IMR-90 (cell line): Measurements from ENCODE around the gene CACNA2D4. TPM values are rescaled to one million over a fixed set of nuclear protein-coding genes. Genes with fewer than 3 reads are reported as not detected.

Source experiments
- ATAC-seq: fragments of 200-7000 bp; cut with Tn5 transposase; 2 replicates; pipeline ENCODE4 v1.9.1; 2020; ENCODE audit warnings: low read depth, mild to moderate bottlenecking, moderate library complexity
- BruUV-seq: library from RNA; stranded (reverse); fragments of 400-500 nt; replicated peaks from 2 replicates; lab custom pipeline; 2021; lab: Mats Ljungman, UMichigan
- CTCF ChIA-PET: fragments of 300-600 bp; formaldehyde crosslinking; extraction: SDS; loops from one replicate; lab custom pipeline; 2021; ENCODE audit warnings: antibody characterized with exemption; lab: Yijun Ruan, JAX
- POLR2A ChIA-PET: fragments of 300-600 bp; sonication (Branson Sonifier 250); formaldehyde crosslinking; loops from one replicate; lab custom pipeline; 2022; ENCODE audit warnings: antibody characterized with exemption; ENCODE audit not compliant: unreplicated experiment; lab: Charles Lee
- DNase-seq: peaks from one replicate; pipeline ENCODE4 v3.0.0; 2013
- H2AFZ ChIP-seq: replicated peaks from 2 replicates; pipeline ENCODE3; 2013; ENCODE audit warnings: low read length, mild to moderate bottlenecking; ENCODE audit not compliant: poor library complexity
- H2AK5ac ChIP-seq: 2 replicates; pipeline ENCODE4 v1.6.1; 2013; ENCODE audit warnings: low read depth, low read length, inconsistent platforms
- H2AK9ac ChIP-seq: replicated peaks from 2 replicates; pipeline ENCODE3; 2013; ENCODE audit warnings: mild to moderate bottlenecking, low read depth, low read length, moderate library complexity; ENCODE audit not compliant: poor library complexity
- H2BK120ac ChIP-seq: 2 replicates; pipeline ENCODE4 v1.6.1; 2013; ENCODE audit warnings: low read depth, low read length, inconsistent platforms
- H2BK15ac ChIP-seq: 3 replicates; pipeline ENCODE4 v1.6.1; 2013; ENCODE audit warnings: low read depth, low read length, inconsistent platforms
- H2BK20ac ChIP-seq: 2 replicates; pipeline ENCODE4 v1.6.1; 2013; ENCODE audit warnings: low read depth, mild to moderate bottlenecking, inconsistent platforms, low read length, moderate library complexity
- H2BK5ac ChIP-seq: 2 replicates; pipeline ENCODE4 v1.6.1; 2013; ENCODE audit warnings: mild to moderate bottlenecking, low read depth, low read length, inconsistent platforms; ENCODE audit not compliant: poor library complexity, severe bottlenecking
- H3K14ac ChIP-seq: replicated peaks from 2 replicates; pipeline ENCODE4 v1.6.1; 2013; ENCODE audit warnings: low read depth, low read length, inconsistent platforms
- H3K18ac ChIP-seq: 2 replicates; pipeline ENCODE4 v1.6.1; 2013; ENCODE audit warnings: low read depth, low read length, control low read depth
- H3K23ac ChIP-seq: 2 replicates; pipeline ENCODE4 v1.6.1; 2013; ENCODE audit warnings: low read depth, low read length, inconsistent platforms
- H3K27ac ChIP-seq: 2 replicates; pipeline ENCODE4 v1.5.1; 2013; ENCODE audit warnings: mild to moderate bottlenecking, control low read depth, low read length; ENCODE audit not compliant: insufficient read depth
- H3K27me3 ChIP-seq: 2 replicates; pipeline ENCODE4 v1.6.1; 2013; ENCODE audit warnings: low read length; ENCODE audit not compliant: control insufficient read depth, insufficient read depth
- H3K36me3 ChIP-seq: 2 replicates; pipeline ENCODE4 v1.6.1; 2013; ENCODE audit warnings: low read length, mixed read lengths; ENCODE audit not compliant: control insufficient read depth, insufficient read depth
- H3K4ac ChIP-seq: 2 replicates; pipeline ENCODE4 v1.6.1; 2013; ENCODE audit warnings: low read depth, low read length, inconsistent platforms
- H3K4me1 ChIP-seq: 2 replicates; pipeline ENCODE4 v1.6.1; 2013; ENCODE audit warnings: low read length, mixed read lengths; ENCODE audit not compliant: control insufficient read depth, insufficient read depth
- H3K4me2 ChIP-seq: 2 replicates; pipeline ENCODE4 v1.6.1; 2013; ENCODE audit warnings: low read depth, mild to moderate bottlenecking, control low read depth, low read length, moderate library complexity
- H3K4me3 ChIP-seq: 2 replicates; pipeline ENCODE4 v1.5.1; 2013; ENCODE audit warnings: low read depth, mild to moderate bottlenecking, control low read depth, low read length, moderate library complexity; ENCODE audit not compliant: insufficient read depth
- H3K56ac ChIP-seq: 2 replicates; pipeline ENCODE4 v1.6.1; 2013; ENCODE audit warnings: low read length, inconsistent platforms; ENCODE audit not compliant: insufficient read depth; ENCODE audit errors: extremely low read depth
- H3K79me1 ChIP-seq, 2 experiments: 2 replicates each; pipeline ENCODE4 v1.6.1; 2013; ENCODE audit warnings: low read length in 2 of 2, inconsistent platforms in 1 of 2, low read depth in 1 of 2
- H3K9ac ChIP-seq: 2 replicates; pipeline ENCODE4 v1.6.1; 2013; ENCODE audit warnings: low read depth, low read length, control low read depth
- H3K9me1 ChIP-seq: 2 replicates; pipeline ENCODE4 v1.6.1; 2013; ENCODE audit warnings: low read length, inconsistent platforms; ENCODE audit not compliant: insufficient read depth
- H3K9me3 ChIP-seq: 2 replicates; pipeline ENCODE4 v1.6.1; 2013; ENCODE audit warnings: low read length; ENCODE audit not compliant: control insufficient read depth, insufficient read depth
- H4K20me1 ChIP-seq: 2 replicates; pipeline ENCODE4 v1.6.1; 2013; ENCODE audit warnings: low read length, inconsistent platforms; ENCODE audit not compliant: insufficient read depth
- H4K5ac ChIP-seq: 2 replicates; pipeline ENCODE4 v1.6.1; 2013; ENCODE audit warnings: mild to moderate bottlenecking, low read depth, low read length, control low read depth
- H4K8ac ChIP-seq, 2 experiments: 2 replicates each; pipeline ENCODE4 v1.6.1; 2013; ENCODE audit warnings: low read depth in 2 of 2, low read length in 2 of 2, control low read depth in 1 of 2, inconsistent platforms in 1 of 2
- H4K91ac ChIP-seq: 2 replicates; pipeline ENCODE4 v1.6.1; 2013; ENCODE audit warnings: low read depth, low read length, inconsistent platforms; ENCODE audit not compliant: insufficient read depth
- BHLHE40 ChIP-seq: fragments of 150-350 bp; IDR thresholded peaks from 2 replicates; pipeline ENCODE4 v1.6.1; 2016; ENCODE audit warnings: mild to moderate bottlenecking, low read depth, low read length
- CEBPB ChIP-seq: IDR thresholded peaks from 2 replicates; pipeline ENCODE4 v1.6.1; 2012; ENCODE audit warnings: low read depth, low read length, improper control_type of control experiment
- CHD1 ChIP-seq: IDR thresholded peaks from 2 replicates; pipeline ENCODE4 v1.6.1; 2012; ENCODE audit warnings: low read depth, low read length, improper control_type of control experiment
- ELK1 ChIP-seq: fragments of 150-350 bp; IDR thresholded peaks from 2 replicates; pipeline ENCODE4 v1.6.1; 2016; ENCODE audit warnings: low read depth, mild to moderate bottlenecking, low read length, moderate library complexity, borderline replicate concordance
- FOS ChIP-seq: fragments of 150-350 bp; IDR thresholded peaks from 2 replicates; pipeline ENCODE4 v1.6.1; 2016; ENCODE audit warnings: low read depth, low read length
- MAFK ChIP-seq: IDR thresholded peaks from 2 replicates; pipeline ENCODE4 v1.6.1; 2012; ENCODE audit warnings: low read depth, low read length, improper control_type of control experiment
- MAZ ChIP-seq: IDR thresholded peaks from 2 replicates; pipeline ENCODE4 v1.6.1; 2012; ENCODE audit warnings: low read depth, mild to moderate bottlenecking, low read length, improper control_type of control experiment, moderate library complexity, borderline replicate concordance
- MXI1 ChIP-seq: IDR thresholded peaks from 2 replicates; pipeline ENCODE4 v1.6.1; 2012; ENCODE audit warnings: low read depth, mild to moderate bottlenecking, low read length, moderate library complexity, borderline replicate concordance
- NFE2L2 ChIP-seq: fragments of 150-350 bp; IDR thresholded peaks from 2 replicates; pipeline ENCODE4 v1.6.1; 2016; ENCODE audit warnings: low read depth, mild to moderate bottlenecking, low read length
- POLR2A ChIP-seq: IDR thresholded peaks from 2 replicates; pipeline ENCODE4 v1.6.1; 2012; ENCODE audit warnings: mild to moderate bottlenecking, low read depth, low read length
- RAD21 ChIP-seq: IDR thresholded peaks from 2 replicates; pipeline ENCODE4 v1.6.1; 2012; ENCODE audit warnings: low read length, improper control_type of control experiment
- RCOR1 ChIP-seq: IDR thresholded peaks from 2 replicates; pipeline ENCODE4 v1.6.1; 2012; ENCODE audit warnings: mild to moderate bottlenecking, low read length, improper control_type of control experiment; ENCODE audit not compliant: insufficient replicate concordance
- RFX5 ChIP-seq: IDR thresholded peaks from 2 replicates; pipeline ENCODE4 v1.8.0; 2012; ENCODE audit warnings: low read depth, mild to moderate bottlenecking, low read length, moderate library complexity
- SMC3 ChIP-seq: fragments of 150-350 bp; IDR thresholded peaks from 2 replicates; pipeline ENCODE4 v1.6.1; 2016; ENCODE audit warnings: low read depth, mild to moderate bottlenecking, antibody characterized with exemption, low read length, moderate library complexity
- WGBS, 2 experiments: methylation state at CpG; one replicate each; pipeline versions ENCODE4 v1.1.5 to v1.1.7; 2013; ENCODE audit warnings: missing lambda C conversion rate in 2 of 2; ENCODE audit not compliant: insufficient read length in 1 of 2; ENCODE audit errors: extremely low coverage in 2 of 2; 5-methylcytosine and 5-hydroxymethylcytosine counted together
- dilution Hi-C: fragments of 300-500 bp; cut with HindIII; formaldehyde crosslinking; loops from one replicate; pipeline ENCODE4 v1.14.3; 2018; ENCODE audit warnings: low sequenced_read_pairs; ENCODE audit not compliant: unreplicated experiment
- in situ Hi-C: fragments of 300-500 bp; cut with MboI; formaldehyde crosslinking; loops from 3 replicates; pipeline ENCODE4 v1.14.3; 2019; ENCODE audit warnings: low sequenced_read_pairs, inconsistent platforms, mixed read lengths
- intact Hi-C: fragments of 100-400 bp; cut with micrococcal nuclease; formaldehyde crosslinking; loops from 2 replicates; pipeline ENCODE4 v1.10.0; 2022
- polyA plus RNA-seq, 3 experiments: library from polyadenylated mRNA; depleted of rRNA; stranded (reverse); fragments of >200 nt; gene quantifications; 2 replicates each; pipeline ENCODE4 v1.2.3, GENCODE V29; 2012; ENCODE audit warnings: low replicate concordance in 1 of 3
- total RNA-seq: library from RNA; depleted of rRNA; stranded (reverse); fragments of >200 nt; gene quantifications from 2 replicates; pipeline ENCODE4 v1.2.3, GENCODE V29; 2012
- TF ChIP-seq, protein P1 (sequence below): conservative IDR thresholded peaks from 2 replicates; pipeline ENCODE4 v1.5.1; 2012; ENCODE audit warnings: mild to moderate bottlenecking, low read depth, low read length, improper control_type of control experiment

Gene CACNA2D4
- total and polyA plus RNA-seq, 2 of the 4 experiments (the other 2 are of a cell fraction) = 0.18 to 0.22 TPM

- Histone ChIP-seq H2BK20ac (no peak overlapping the region), H3K4me1 (no peaks in the 10 kb centered on the region), H3K56ac (no peak overlapping the region), H3K18ac (no peak overlapping the region), H3K4me2 (no peak overlapping the region), H3K9me1 (no peaks in the 10 kb centered on the region), H3K14ac (no peak overlapping the region), H3K4ac (no peak overlapping the region), H3K79me1 (no peaks in the 10 kb centered on the region), H2AK5ac (no peak overlapping the region), H4K5ac (no peak overlapping the region), H3K9me3 (no peaks in the 10 kb centered on the region), H3K27ac (no peak overlapping the region), H2AK9ac (no peak overlapping the region), H3K9ac (no peak overlapping the region), H2BK5ac (no peak overlapping the region), H2BK120ac (no peak overlapping the region), H2AFZ (no peak overlapping the region), H4K91ac (no peak overlapping the region), H3K23ac (no peak overlapping the region), H2BK15ac (no peak overlapping the region), H4K20me1 (no peaks in the 10 kb centered on the region), H3K27me3 (peaks cover 72% of the 10 kb centered on the region), H3K36me3 (no peaks in the 10 kb centered on the region), H4K8ac (no peak overlapping the region), H3K4me3 (no peak overlapping the region)
- CTCF ChIA-PET = no interaction called here
- DNase-seq (no peak), ATAC-seq (no peak)
- intact Hi-C loops = no loop called here
- no TSS peak for BruUV-seq
- in situ Hi-C loops = no loop called here
- WGBS, 2 experiments = no CpG with 5 or more reads among the region's 18 CpGs
- dilution Hi-C loops = no loop called here
- POLR2A ChIA-PET = no interaction called here
- TF ChIP-seq MAZ (no peak), BHLHE40 (no peak), FOS (no peak), MXI1 (no peak), RFX5 (no peak), CEBPB (no peak), RCOR1 (no peak), MAFK (no peak), RAD21 (no peak), CHD1 (no peak), ELK1 (no peak), POLR2A (no peak), NFE2L2 (no peak), SMC3 (no peak)
- TF ChIP-seq, protein P1, sequence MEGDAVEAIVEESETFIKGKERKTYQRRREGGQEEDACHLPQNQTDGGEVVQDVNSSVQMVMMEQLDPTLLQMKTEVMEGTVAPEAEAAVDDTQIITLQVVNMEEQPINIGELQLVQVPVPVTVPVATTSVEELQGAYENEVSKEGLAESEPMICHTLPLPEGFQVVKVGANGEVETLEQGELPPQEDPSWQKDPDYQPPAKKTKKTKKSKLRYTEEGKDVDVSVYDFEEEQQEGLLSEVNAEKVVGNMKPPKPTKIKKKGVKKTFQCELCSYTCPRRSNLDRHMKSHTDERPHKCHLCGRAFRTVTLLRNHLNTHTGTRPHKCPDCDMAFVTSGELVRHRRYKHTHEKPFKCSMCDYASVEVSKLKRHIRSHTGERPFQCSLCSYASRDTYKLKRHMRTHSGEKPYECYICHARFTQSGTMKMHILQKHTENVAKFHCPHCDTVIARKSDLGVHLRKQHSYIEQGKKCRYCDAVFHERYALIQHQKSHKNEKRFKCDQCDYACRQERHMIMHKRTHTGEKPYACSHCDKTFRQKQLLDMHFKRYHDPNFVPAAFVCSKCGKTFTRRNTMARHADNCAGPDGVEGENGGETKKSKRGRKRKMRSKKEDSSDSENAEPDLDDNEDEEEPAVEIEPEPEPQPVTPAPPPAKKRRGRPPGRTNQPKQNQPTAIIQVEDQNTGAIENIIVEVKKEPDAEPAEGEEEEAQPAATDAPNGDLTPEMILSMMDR = no peak
Measured at GRCh38 chr12:1842183-1842904, 76.1 kb downstream of the CACNA2D4 start.
